GM10248 (cell line): Measurements from ENCODE around the gene LARP7.
"Not testable (repeated sequence)": the region's sequence is repeated elsewhere in the genome, so short reads cannot be mapped to it uniquely, and the experiment has no call there.

Source experiments
- CTCF ChIA-PET: fragments of 300-600 bp; sonication (Branson Sonifier 250); formaldehyde crosslinking; extraction: SDS; loops from one replicate; lab custom pipeline; 2021; ENCODE audit warnings: antibody characterized with exemption; lab: Yijun Ruan, JAX
- POLR2A ChIA-PET: fragments of 350-650 bp; sonication (Branson Sonifier 250); formaldehyde crosslinking; extraction: SDS; loops from one replicate; lab custom pipeline; 2020; ENCODE audit warnings: antibody characterized with exemption; lab: Yijun Ruan, JAX
- DNase-seq: peaks from one replicate; pipeline ENCODE4 v3.0.0; 2012; ENCODE audit errors: extremely low spot score
- TF ChIP-seq, protein P1 (sequence below): IDR thresholded peaks from 2 replicates; pipeline ENCODE4 v1.5.1; 2012; ENCODE audit warnings: mild to moderate bottlenecking, low read depth; ENCODE audit errors: extremely low read depth, missing control alignments, control extremely low read depth

The LARP7 gene

GRCh38 chr4:112693507-112693906 is 56.6 kb downstream of the LARP7 start:
- TF ChIP-seq, protein P1, sequence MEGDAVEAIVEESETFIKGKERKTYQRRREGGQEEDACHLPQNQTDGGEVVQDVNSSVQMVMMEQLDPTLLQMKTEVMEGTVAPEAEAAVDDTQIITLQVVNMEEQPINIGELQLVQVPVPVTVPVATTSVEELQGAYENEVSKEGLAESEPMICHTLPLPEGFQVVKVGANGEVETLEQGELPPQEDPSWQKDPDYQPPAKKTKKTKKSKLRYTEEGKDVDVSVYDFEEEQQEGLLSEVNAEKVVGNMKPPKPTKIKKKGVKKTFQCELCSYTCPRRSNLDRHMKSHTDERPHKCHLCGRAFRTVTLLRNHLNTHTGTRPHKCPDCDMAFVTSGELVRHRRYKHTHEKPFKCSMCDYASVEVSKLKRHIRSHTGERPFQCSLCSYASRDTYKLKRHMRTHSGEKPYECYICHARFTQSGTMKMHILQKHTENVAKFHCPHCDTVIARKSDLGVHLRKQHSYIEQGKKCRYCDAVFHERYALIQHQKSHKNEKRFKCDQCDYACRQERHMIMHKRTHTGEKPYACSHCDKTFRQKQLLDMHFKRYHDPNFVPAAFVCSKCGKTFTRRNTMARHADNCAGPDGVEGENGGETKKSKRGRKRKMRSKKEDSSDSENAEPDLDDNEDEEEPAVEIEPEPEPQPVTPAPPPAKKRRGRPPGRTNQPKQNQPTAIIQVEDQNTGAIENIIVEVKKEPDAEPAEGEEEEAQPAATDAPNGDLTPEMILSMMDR = no peak
- ChIA-PET POLR2A (no interaction called here), CTCF (interaction anchor here (1.3 to 1.4 kb wide), 2 partner anchors 27 to 56 kb away, joined by 3 to 4 read pairs; no protein-coding TSS in a partner anchor)
- DNase-seq = no peak

- TF ChIP-seq, protein P1 = no peak
- CTCF ChIA-PET = no interaction called here
- POLR2A ChIA-PET = no interaction called here
- DNase-seq = no peak
Measured at GRCh38 chr4:112700679-112701078, 63.7 kb downstream of the LARP7 start.

GRCh38 chr4:112702892-112703291 is 65.9 kb downstream of the LARP7 start:
- CTCF ChIA-PET = no interaction called here
- POLR2A ChIA-PET = no interaction called here

GRCh38 chr4:112704322-112704721 is 67.4 kb downstream of the LARP7 start:
- TF ChIP-seq, protein P1 = no peak
- POLR2A ChIA-PET = no interaction called here
- DNase-seq = no peak
- CTCF ChIA-PET = interaction anchor here (1.0 to 1.6 kb wide), 2 partner anchors 111 to 247 kb away, joined by 3 read pairs; no protein-coding TSS in a partner anchor

More at GRCh38 chr4:112702892-112703291, 65.9 kb downstream of the LARP7 start:
- TF ChIP-seq, protein P1 = no peak
- DNase-seq = no peak

- ChIA-PET POLR2A (no interaction called here), CTCF (interaction anchor here (1.0 to 1.6 kb wide), 3 partner anchors 66 to 246 kb away, joined by 3 read pairs; no protein-coding TSS in a partner anchor)
- TF ChIP-seq, protein P1 = no peak
- DNase-seq = peak; percentile 26
Measured at GRCh38 chr4:112704991-112705845, 68.3 kb downstream of the LARP7 start.

DNA sequence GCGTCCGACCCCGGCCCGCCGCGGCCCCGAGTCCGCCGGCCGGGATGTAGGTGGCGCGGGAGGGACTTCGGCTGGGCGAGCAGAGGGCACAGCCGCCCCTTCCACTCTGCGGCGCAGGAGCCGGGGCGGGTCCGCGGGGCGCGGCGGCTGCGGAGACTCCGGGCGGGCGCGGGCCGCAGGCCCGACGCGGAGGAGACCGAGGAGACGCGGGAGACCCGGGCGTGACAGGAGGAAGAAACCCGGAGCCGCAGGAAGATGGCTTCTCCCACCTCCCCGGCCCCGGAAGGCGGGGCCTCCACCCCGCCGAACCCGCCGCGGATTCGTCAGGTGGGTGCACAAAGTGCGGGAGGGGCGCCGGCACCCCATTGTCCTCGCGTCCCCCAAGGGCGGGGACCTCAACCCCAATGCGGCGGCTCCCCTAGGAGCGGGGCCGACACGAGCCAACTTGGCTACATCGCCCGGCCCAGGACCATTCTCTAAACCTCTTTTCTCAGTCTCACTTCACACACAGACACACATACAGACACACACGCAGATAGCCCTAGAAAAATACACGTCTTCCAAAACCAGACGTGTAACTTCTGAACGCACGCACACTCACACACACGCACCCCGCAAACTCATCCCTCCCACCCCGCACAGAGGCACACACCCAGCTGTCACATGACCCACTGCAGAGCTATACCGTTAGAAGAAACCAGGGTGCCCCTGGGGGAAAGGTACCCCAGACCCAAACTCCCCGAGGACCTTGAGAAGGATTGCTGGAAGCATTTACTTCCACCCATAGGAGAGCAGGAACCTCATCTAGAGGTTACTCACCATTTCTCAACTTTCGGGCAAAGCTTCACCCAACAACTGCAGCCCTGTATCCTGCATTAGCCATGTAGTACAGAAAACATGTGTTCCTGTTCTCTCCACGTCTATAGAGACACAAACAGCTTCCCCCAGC is 69.2 kb downstream of the LARP7 start:
- POLR2A ChIA-PET = not testable (repeated sequence)
- DNase-seq = peak; percentile 46
- CTCF ChIA-PET = interaction anchor here (1.2 to 1.6 kb wide), 2 partner anchors 65 to 245 kb away, joined by 3 read pairs; no protein-coding TSS in a partner anchor
